ENCODE data around the gene FOXP1. TPM values are rescaled to one million over a fixed set of nuclear protein-coding genes. Genes with fewer than 3 reads are reported as not detected.

Gene FOXP1
- total and polyA plus RNA-seq, 2 of the 8 experiments (the other 6 are each of a cell fraction or from before 2014, with no cell fraction given), result 13.9 to 25.4 TPM

- no peak overlapping the region for H3K4me3 ChIP-seq (ENCODE audit: extremely low read depth in 1 of 4, insufficient read depth in 2 of 4, low read depth in 3 of 4, low read length in 4 of 4)
- H3K23me2 ChIP-seq (ENCODE audit: low read depth, low read length), result no peaks in the 10 kb centered on the region
- ChIA-PET CTCF (ENCODE audit: partially characterized antibody) (interaction anchor here (0.7 to 1.0 kb wide), 2 partner anchors 8 to 33 kb away, joined by 3 read pairs; no protein-coding TSS in a partner anchor), POLR2A (ENCODE audit: partially characterized antibody) (no interaction called here)
- H3K27me3 ChIP-seq (replicated peaks in 1 of 4; ENCODE audit: control insufficient read depth in 3 of 4, extremely low read depth in 1 of 4, insufficient read depth in 3 of 4, low read length in 3 of 4), result no peaks in the 10 kb centered on the region; a peak in 1 of 7 replicates
- no peaks in the 10 kb centered on the region for H3K79me2 ChIP-seq (ENCODE audit: control insufficient read depth in 1 of 2, insufficient read depth in 2 of 2, low read length in 2 of 2)
- H3K4me1 ChIP-seq (replicated peaks in 1 of 4; ENCODE audit: control insufficient read depth in 3 of 4, insufficient read depth in 4 of 4, low read length in 3 of 4), result peaks cover 3 to 12% (median 6%) of the 10 kb centered on the region in 4 experiments; a peak in 6 of 7 replicates
- H2AFZ ChIP-seq (ENCODE audit: low read length), result no peak overlapping the region
- no peak overlapping the region for H4K91ac ChIP-seq (replicated peaks; ENCODE audit: insufficient read length, low read length)
- no peak overlapping the region for H3K18ac ChIP-seq (ENCODE audit: extremely low read depth, low read length)
- no peaks in the 10 kb centered on the region for H3K79me1 ChIP-seq (ENCODE audit: low read depth, low read length)
- no peak overlapping the region for H4K8ac ChIP-seq (ENCODE audit: extremely low read depth, insufficient read depth, low read length)
- H3K14ac ChIP-seq (ENCODE audit: insufficient read length), result no peak overlapping the region
- no peak overlapping the region for H3K27ac ChIP-seq (ENCODE audit: low read depth, low read length)
- no peaks in the 10 kb centered on the region for H3K9me3 ChIP-seq (ENCODE audit: insufficient read depth in 2 of 2, low read depth in 1 of 2, low read length in 1 of 2)
- H2BK5ac ChIP-seq (ENCODE audit: low read depth, low read length), result no peak overlapping the region
- no peak for DNase-seq (ENCODE audit: low read depth in 1 of 2, low spot score in 2 of 2)
- no peak overlapping the region for H3K4ac ChIP-seq (replicated peaks; ENCODE audit: insufficient read length, low read depth, low read length)
- H3K36me3 ChIP-seq (ENCODE audit: control insufficient read depth in 2 of 4, insufficient read depth in 4 of 4, low read length in 3 of 4), result peaks cover 0 to 3% (median 0%) of the 10 kb centered on the region in 4 experiments; a peak in 1 of 8 replicates
- H2BK120ac ChIP-seq (replicated peaks; ENCODE audit: low read depth, low read length), result no peak overlapping the region
- H4K20me1 ChIP-seq (replicated peaks in 1 of 2; ENCODE audit: control insufficient read depth in 1 of 2, insufficient read depth in 2 of 2, low read length in 2 of 2), result no peaks in the 10 kb centered on the region
- WGBS, 2 experiments (ENCODE audit: extremely low coverage in 1 of 2, insufficient coverage in 1 of 2, insufficient read length in 1 of 2, insufficient replicate concordance in 2 of 2, low coverage in 1 of 2, low lambda C conversion rate in 2 of 2, missing lambda C conversion rate in 1 of 2), result 87% methylated on average over 6 of the region's 6 CpGs; no CpG with 5 or more reads in 1 of the 2 experiments
- H3K56ac ChIP-seq (replicated peaks; ENCODE audit: insufficient read length, low read depth, low read length), result no peak overlapping the region
- FAIRE-seq, result no peak
- H3K23ac ChIP-seq (ENCODE audit: insufficient read length), result no peak overlapping the region
- no peak overlapping the region for H3K4me2 ChIP-seq (ENCODE audit: insufficient read depth in 1 of 2, low read depth in 2 of 2, low read length in 2 of 2)
- no peak overlapping the region for H3K9ac ChIP-seq (replicated peaks in 1 of 4; ENCODE audit: extremely low read depth in 1 of 4, low read depth in 3 of 4, low read length in 3 of 4)
- H2BK12ac ChIP-seq (ENCODE audit: low read depth, low read length), result no peak overlapping the region
- H2BK20ac ChIP-seq (ENCODE audit: low read length), result no peak overlapping the region
- H4K5ac ChIP-seq (ENCODE audit: insufficient read length, low read depth, low read length), result no peak overlapping the region
- no peak overlapping the region for H2AK5ac ChIP-seq (ENCODE audit: low read depth, low read length)
- no peak overlapping the region for H2BK15ac ChIP-seq (ENCODE audit: low read length)
- no peak for TF ChIP-seq EP300 (IDR thresholded peaks at IDR 0.05; ENCODE audit: borderline replicate concordance in 1 of 2, low read depth in 2 of 2, low read length in 2 of 2)
- TF ChIP-seq POLR2AphosphoS5 (IDR thresholded peaks at IDR 0.05; ENCODE audit: low read depth, low read length), result no peak
- no peak for TF ChIP-seq E2F6 (IDR thresholded peaks at IDR 0.05)
- TF ChIP-seq SP1 (IDR thresholded peaks at IDR 0.05; ENCODE audit: low read depth, low read length), result no peak
- no peak for TF ChIP-seq RNF2 (IDR thresholded peaks at IDR 0.05; ENCODE audit: borderline replicate concordance, low read depth, low read length, missing control alignments, poor library complexity, severe bottlenecking)
- TF ChIP-seq JUN (IDR thresholded peaks at IDR 0.05; ENCODE audit: low read depth, low read length), result no peak
- no peak for TF ChIP-seq CREB1 (IDR thresholded peaks at IDR 0.05)
- TF ChIP-seq CTCF (IDR thresholded peaks at IDR 0.05; ENCODE audit: control extremely low read depth in 1 of 3, insufficient read depth in 1 of 3, low read depth in 1 of 3, low read length in 3 of 3), result no peak
Observed at GRCh38 chr3:71026634-71027578, 556.6 kb downstream of the FOXP1 start.

Data from H1 (cell line).